HT-29 (cell line): Measurements from ENCODE around the gene ARMC12. TPM values are rescaled to one million over a fixed set of nuclear protein-coding genes. Genes with fewer than 3 reads are reported as not detected.

Source experiments
- DNase-seq: peaks from one replicate; pipeline ENCODE4 v3.0.0-alpha.2; 2015; ENCODE audit warnings: low spot score
- total RNA-seq: library from RNA; depleted of rRNA; stranded (reverse); fragments of >200 nt; shearing (Covaris generic); gene quantifications from 2 replicates; pipeline ENCODE4 v1.2.3, GENCODE V29; 2014

Gene ARMC12
- total RNA-seq, 1 experiment from 2014 or later: not detected

DNA sequence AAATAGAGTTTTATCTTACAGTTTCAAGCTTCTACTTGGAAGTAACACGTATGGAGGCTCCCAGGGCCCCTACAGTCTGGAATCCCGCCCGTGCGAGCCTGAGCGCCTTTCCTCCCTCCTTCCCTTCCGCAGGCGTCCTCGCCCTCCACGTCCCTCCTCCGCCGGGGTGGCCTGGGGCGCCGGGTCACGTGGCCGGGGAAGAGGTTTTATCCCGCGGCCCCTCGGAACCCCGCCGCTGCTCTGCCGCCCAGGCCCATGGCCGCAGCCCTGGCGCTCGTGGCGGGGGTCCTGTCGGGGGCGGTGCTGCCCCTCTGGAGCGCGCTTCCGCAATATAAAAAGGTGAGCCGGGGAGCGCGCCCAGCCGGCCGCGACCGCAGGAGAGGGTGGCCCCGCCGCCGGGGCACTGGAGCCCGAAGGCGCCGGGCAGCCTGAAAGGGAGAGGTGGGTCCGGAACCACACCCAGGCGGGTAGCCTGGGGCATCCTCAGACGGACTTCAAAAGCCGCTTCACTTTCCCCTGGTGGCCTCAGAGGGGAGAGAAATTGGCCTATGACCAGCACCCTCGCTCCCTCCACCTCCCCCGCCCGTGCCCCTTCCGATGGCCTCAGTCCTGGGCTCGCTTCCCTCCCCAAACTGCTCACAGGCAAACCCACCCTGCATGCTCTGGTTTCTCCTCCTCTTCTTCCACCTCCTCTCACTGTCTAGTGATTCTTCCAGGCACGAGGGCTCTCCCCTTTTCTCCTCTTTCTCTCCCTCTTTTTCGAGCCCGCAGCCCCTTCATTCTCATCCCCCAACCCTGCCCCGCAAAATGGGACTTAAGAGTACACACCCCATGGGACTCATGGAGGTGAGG lies 39.8 kb downstream of the ARMC12 start, which contains the start of gene CLPSL2:
Gene CLPSL2 (plus strand): TSS at position 235 of the 852 bp plus-strand sequence. CDS start 21 bp downstream, at position 256.
- no peak for DNase-seq

DNA sequence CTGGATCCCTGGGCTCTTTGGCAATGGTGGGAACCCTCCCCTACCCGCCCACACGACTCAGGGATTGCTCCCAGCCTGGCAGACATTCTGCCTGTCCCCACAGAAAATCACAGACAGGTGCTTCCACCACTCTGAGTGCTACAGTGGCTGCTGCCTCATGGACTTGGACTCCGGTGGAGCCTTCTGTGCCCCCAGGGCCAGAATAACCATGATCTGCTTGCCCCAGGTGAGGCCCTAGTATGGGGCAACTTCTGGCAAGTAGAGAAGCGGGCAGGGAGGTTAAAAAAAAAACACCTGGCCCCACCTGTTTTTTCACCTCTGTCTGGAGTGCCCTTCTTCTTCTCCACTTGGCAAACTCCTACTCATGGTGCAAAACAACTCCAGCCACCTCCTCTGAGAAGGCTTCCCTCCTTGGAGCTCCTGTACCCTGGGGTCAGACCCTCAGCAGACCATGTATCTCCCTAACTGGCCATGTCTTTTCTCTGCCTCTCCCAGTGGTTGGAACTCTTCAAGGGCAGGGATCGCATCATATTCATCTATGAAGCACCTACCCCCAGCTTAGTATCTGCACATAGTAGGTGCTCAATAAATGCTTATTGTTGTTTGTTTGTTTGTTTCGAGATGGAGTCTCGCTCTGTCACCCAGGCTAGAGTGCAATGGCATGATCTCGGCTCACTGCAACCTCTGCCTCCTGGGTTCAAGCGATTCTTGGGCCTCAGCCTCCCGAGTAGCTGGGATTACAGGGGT lies 40.7 kb downstream of the ARMC12 start:
- no peak for DNase-seq

DNA sequence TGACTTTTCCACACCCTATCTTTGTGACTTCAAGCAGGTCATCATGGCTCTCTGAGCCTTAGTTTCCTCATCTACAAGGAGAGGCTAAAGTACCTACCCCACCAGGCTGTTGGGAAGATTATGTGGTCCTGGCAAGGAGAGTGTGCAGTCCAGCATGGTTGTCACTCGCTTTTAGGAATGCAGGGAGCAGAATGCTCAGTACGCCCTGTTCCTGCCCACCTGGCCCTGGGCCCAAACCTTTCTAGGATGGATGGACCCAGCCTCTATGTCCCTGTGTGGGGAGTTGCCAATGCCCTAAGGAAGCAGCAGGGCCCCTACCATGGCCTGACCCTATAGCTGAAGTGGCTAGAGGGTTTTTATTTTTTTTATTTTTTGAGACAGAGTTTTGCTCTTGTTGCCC lies 41.6 kb downstream of the ARMC12 start:
- DNase-seq: no peak

DNA sequence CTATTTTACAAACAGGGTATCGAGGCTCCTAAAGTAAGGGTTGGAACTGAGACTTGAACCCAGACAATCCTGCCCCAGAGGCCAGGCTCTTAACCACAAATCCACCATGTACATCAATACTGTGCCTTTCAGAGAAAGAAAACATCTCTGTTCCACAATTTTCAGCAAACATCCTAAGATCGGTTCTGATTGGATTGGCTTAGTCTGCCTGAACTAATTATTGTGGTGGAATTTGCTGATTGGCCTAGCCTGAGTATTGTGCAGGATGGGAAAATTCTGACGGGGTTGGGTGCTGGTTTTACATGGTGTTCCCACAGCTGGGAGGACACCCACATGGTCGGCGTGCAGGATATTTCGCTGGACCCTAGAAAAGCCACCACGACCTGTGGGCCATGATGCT lies 43.9 kb downstream of the ARMC12 start, which contains the start of gene CLPSL1:
Gene CLPSL1 (plus strand): TSS at position 301 of the 400 bp plus-strand sequence. CDS start 92 bp downstream, at position 393.
- DNase-seq: no peak

DNA sequence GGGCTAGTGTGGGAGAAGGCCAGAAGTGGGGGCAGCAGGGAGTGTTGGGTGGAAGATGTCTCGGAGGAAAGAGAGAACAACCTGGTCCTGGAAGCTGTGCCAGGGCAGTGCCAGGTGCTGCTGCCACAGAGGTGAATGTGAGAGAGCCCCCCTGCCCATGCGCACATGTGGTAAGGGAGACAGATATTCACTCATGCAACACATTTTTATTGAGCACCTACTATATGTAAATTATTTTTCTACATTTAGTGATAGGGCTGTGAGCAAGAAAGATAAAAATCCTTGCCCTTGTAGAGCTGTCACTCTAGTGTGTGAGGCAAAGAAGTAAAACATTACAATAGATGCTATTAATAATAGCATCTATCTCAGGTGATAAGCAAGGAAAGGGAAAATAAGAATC lies 44.5 kb downstream of the ARMC12 start:
- no peak for DNase-seq

DNA sequence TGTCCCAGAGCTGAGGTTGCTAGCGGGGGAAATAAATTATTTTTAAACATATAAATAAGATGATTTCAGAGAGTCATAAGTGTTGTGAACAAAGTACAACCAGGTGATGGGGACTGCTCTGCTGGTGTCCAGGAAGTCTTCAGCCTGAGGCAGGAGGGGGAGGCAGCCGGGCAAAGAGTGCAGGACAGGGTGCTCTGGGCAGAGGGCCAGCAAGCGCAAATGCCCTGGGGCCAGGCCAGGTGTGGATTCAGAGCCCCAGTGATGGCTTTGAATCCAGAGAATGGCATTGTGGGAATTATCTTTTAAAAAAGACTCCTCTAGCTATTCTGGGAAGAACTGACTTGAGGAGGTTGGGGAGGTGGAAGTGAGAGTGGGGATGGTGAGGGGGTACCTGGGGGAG lies 45.6 kb downstream of the ARMC12 start:
- no peak for DNase-seq

DNA sequence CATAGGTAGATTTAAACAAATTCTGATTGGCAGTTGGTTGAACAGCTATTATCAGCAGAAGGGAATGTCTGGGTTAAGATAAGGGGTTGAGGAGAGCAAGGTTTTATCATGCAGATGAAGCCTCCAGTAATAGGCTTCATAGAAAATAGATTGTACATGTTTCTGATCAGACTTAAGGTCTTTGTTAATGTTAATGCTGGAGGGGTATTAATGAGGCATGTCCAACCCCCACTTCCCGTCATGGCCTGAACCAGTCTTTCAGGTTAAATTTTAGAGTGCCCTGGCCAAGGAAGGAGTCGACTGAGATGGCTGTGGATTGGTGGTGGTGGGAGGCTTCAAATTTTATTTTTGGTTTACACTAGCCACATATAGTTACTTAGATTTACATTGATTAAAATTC lies 47.4 kb downstream of the ARMC12 start:
- no peak for DNase-seq

DNA sequence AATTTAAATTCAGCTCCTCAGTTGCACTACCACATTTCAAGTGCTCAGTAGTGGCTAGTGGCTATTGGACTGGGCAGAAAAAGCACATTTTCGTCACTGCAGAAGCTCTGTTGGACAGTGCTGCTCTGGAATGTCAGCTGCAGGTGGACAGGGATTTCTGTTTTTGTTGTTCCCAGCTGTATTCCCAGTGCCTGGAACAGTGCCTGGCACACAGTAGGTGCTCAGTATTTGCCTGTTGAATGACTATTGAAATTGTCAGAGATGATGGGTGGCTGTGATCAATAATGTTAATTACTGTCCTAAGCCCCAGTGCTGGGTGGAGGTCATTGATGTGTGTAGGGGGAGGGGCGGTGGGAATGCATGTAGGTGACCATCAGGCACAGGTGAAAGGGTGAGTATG lies 49.4 kb downstream of the ARMC12 start:
- DNase-seq: no peak

DNA sequence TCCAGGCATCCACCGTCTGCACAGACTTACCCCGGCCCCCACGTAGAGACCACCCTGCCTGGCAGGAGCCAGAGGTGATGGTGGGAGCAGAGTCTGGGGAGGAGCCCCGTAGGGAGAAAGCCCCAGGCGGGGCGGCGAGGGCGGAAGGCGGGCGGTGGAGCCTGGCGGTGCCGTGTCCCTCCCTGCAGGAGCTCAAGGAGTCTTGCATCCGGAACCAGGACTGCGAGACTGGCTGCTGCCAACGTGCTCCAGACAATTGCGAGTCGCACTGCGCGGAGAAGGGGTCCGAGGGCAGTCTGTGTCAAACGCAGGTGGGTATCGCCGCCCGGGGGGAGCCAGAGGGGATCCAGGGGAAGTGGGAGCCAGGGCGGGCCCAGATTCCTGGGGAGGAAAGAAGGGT lies 50.0 kb downstream of the ARMC12 start:
- DNase-seq: no peak

DNA sequence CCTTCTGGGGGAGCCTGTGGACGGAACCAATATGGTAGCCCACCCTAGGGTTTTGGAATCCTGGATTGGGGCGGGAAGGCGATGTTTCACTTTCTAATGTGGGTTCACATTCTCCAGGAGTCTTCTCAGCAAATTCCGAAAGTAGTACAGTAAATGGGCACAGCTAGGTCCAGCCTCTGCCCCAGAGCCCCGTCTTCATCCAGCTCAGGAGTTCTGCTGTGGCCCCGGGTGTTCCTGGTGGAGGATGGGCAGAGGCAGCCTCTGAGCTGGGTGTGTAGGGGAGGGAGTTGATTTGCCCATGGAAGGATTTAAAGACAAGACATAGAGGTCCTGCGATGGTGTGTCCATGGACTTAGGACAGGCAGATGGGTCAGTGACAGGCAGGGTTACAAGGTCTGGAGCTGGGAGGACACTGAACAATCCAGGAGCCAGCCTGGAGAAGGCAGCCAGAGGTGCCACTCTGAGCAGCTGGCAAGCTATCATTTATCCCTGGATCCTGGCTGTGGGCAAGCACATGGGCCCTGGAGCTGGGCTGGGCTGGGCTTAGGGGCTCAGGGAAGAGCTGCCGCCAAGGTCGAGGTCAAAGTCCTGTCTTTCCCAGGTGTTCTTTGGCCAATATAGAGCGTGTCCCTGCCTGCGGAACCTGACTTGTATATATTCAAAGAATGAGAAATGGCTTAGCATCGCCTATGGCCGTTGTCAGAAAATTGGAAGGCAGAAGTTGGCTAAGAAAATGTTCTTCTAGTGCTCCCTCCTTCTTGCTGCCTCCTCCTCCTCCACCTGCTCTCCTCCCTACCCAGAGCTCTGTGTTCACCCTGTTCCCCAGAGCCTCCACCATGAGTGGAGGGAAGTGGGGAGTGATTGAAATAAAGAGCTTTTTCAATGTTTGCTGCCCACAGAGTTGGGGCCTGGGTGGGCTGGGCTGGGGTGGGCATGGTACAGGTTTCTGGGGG lies 50.7 kb downstream of the ARMC12 start:
- no peak for DNase-seq

DNA sequence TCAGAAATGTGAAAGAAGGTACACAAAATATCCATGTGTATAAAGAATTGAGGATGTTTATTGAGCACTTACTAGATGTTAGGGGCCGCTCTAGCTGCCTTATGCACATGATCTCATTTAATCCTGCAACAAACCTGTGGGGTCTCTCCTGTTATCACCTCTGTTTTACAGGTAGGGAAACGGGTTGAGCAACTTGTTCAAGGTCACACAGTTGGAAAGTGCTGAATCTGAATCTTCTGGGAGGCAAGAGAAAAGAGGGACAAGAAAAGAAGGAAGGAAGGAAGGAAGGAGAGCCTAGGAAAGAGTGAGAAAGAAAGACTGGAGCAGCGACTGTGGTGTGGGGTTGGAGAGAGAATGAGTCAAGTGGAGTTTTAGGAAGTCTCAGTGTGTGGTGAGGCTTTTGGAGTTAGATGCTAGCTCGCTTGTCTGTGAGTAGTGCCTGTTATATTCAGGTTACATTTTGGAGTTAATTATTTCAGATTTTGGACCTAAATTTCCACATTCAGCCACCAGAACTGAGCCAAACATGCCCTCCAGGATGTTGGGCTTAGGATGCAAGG lies 51.7 kb downstream of the ARMC12 start:
- DNase-seq: no peak

DNA sequence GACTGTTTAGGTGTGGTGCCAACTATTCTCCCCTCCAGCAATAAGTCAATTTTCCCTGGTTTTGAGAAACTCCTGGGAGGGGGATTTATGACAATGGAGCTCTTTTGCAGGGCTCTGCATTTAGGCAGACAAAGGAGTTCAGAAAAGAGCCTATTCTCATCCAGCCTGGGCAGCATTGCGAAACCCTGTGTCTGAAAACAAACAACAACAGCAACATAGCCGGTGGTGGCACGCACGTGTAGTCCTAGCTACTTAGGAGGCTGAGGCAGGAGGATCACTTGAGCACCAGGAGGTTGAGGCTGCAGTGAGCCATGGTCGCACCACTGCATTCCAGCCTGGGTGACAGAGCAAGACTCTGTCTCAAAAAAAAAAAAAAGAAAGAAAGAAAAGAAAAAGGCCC lies 53.9 kb downstream of the ARMC12 start:
- no peak for DNase-seq

DNA sequence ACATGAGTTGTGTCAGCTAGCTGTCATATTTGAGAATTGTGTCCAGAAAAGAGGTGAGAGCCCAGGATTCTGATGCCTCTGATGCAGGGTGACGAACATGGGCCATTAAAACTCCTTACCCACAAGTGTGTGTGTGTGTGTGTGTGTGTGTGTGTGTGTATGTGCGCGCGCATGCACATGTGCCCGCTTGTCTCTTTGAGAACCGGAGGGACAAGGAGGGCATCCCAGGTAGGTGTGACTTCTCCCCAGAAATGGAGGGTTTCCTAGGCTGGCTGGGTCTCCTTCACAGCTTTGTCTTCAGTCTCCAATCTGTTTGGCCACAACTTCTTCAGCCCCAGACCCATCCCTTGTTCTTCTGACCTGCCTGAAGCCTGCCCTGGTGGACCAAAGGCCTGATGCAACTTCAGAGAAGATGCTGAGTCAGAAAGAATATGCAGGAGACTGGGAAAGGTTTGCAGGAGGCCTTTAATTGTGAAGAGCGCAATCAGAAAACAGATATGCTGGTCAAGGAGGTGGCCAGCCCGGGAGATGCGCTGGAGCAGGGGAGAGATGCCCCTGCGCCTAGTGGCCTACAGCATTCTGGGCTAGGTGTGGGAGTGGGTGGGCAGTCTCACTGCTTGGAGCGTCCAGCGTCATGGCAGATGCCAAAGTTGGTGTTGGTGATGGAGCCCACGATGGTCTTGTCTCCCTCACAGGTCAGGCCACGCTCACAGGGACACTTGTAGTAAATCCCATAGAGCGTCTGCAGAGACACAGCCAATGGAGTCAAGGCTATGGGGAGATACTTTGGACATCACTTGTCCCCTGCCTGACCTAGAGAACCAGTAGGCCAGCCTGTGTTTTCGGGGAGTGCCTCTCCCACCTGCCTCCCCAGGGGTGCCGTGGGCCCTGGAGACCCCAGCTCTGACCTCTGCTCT lies 58.0 kb downstream of the ARMC12 start:
- DNase-seq: no peak

DNA sequence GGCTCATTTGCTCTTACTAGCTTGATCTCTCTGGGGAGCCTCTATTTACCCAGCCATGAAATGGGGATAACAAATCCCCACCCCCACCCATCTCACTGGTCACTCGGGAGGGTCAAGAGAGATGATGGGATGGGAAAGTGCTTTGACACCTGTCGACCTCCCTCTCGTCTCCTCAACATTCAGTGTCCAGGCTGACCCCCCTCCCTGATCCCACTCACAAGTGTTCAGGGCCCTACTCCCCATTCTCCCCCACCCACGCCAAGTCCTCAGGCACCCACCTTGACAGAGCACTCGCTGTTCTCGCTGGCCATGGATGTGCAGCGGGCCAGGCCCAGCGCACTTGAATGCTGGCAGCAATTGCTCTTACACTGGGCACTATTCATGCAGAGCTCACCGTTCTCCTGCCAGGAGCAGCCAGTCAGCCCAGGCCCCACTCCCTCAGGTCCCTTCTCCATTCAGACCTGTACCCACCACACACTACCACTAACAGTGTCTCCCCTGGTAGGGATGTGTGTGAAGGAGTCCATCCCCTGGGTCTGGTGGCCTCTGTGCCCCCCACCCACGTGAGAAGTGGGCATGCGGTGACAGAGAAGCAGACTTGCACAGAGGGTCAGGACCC lies 58.7 kb downstream of the ARMC12 start:
- no peak for DNase-seq

DNA sequence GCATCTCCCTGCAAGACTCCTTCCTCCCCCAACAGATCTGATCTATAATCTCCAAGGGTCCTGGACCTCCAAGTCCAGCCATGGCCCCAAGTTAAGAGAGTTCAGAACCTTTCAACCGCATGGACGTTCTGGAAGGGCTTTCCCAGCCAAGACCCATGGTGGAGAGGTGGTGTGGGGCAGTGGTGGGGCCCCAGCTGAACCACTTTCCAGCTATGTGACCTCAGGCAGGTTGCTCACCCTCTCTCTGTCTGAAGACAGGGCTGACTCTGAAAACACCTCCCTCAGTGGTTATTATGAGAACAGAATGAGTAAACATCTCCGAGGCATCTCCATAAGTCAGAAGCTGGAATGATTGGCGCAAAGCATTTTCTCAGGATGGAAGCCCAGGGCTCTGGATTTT lies 59.4 kb downstream of the ARMC12 start:
- DNase-seq: no peak

DNA sequence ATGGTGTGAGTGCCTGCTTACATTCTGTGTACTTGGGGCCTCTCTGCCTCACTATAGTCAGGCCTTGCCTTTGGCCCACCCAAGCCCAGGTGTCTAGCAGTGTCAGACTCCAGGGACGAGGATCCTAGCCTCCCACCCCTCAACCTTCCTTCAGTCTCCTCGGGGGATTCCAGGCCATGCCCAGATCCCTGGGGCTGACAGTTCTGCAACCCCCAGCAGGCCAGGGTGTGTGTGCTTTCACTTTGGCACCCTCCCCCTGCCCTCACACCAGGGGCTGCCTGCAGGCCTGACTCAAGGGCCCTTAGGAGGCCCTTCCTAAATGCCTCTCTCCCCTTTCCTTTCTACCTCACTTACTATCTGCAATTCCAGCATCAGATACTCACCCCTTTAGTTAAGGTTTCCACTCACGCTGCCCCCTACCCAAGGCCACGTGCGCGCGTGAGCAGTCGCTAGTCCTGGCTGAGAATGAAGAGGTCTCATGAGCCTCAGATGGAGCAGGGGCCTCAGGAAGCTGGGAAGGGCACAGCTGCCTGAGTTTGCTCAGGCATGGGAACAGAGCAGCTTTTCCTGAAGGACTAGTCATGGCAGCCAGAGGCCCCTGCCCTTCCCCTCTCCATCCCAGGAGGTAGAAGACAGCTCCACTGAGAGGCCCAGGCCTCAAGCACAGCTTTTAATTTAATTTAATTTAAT lies 61.1 kb downstream of the ARMC12 start:
- no peak for DNase-seq
